GM03348 (cell line): ENCODE results near the gene PPP2R1B.
A peak's percentile ranks its signal among the peaks of the same experiment; 100 is the strongest.
"Not testable (repeated sequence)": the region's sequence is repeated elsewhere in the genome, so short reads cannot be mapped to it uniquely, and the experiment has no call there.

ENCODE experiments used
- DNase-seq: peaks from one replicate; pipeline ENCODE4 v3.0.0; 2012; ENCODE audit warnings: low spot score

Gene PPP2R1B

DNA sequence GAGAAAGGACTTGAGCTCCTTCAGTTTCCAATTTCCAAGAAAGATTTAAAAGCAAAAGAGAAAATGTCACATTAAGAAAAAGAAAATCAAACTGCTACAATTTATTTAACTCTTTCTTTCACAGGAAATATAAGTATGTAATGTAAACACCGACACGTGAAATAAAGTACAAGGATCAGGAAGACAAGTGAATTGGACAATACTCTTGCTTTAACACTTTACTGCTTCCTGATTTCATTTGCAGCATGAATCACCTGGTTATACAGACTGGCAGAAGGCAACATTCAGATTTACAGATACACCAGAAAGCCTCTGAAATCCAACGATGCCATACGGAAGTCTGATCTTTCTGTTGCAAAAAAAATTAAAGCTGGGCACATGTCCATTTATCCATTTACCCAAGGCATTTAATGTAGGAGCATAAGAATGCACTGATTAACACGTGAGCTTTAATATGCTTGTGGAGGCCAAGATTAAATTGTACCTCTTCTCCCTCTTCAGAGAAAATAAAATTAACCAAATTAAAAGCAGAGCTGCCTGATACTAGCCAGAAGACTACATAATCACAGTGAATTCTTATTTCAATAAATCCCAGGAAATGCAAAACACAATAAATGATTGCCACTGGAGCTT, 16.0 kb upstream of the PPP2R1B start:
- DNase-seq: no peak

DNA sequence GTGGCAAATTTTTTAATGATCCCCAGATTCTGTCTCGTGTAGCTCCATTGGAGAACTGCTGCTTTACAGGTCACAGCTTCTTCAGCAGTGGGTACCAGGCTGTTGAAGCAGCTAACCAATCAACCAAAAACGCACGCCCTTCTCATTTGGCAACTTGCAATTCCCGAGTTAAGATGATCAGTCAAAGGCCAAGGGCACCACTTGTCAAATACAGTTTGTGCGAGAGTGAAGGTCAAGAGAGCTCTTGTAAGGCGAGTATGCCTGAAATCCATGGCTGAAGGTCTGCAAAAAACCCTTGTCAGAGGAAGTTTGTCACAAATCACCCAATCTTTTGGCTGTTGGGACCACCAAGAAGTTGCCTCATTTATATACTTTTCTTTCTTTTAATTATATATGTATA, 12.9 kb upstream of the PPP2R1B start:
- no peak for DNase-seq

DNA sequence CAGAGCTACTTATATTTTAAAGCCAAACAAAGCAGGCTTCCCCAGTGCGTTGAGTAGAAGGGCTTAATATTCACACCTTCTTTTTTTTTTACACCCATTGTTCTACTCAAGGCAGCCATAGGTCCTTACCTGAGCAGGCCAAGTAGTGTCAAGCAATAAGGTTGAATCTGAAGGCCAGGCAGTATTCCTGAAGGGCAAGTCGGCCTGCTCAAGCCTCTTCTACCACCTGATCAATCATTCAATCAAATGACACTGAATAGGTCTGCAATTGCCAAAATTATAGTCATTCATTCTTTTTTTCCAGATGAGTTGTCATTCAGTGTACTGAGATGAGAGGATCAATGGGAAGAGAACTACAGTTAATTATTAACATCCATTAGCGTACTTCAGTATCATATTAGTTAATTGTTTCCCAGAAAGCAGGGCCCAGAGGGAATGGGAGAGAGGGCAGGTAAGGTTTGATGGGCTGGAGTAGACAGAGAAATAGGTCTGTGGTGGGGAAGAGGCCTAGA, 11.9 kb upstream of the PPP2R1B start:
- DNase-seq: no peak

DNA sequence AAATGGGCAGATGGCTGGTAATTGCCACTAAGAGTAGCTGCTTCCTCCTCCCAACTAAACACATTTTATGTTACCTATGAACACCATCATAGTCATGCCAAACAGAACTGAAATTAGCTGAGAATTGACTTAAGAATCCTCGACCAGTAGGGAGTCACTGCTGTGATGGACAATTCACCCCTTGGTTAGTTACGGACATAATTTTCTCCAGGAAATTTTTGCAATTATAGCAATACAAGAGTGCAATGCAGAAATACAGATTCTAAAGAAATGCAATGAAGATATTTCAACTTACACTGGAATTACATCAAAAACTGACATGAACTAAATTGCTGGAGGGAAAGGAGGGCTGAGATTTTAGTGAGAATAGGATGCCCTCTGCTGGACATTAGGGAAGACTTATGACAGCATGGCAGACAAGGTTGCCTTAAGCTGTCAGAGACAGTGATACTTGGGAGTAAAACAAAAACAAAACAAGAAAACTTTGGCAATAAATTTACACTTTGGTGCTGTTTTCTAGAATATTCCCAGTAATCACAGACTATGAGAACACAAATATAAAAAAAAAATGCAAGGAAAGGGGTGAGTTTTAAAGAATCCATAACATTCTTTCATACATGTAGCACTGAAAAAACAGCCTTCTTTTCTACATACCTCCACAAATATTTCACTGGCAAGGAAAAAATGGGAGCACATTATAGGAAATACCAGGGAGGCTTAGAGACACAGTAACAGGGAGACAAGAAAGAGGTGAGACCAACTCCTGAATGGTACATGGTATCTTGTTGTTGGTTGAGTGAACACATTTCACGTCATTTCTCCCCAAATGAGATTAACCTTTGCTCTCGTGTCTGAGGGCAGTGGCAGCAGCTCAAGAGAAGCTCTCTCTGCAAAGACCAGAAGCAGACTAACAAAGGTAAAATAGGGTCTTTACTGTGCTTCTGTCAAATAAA, 11.2 kb upstream of the PPP2R1B start:
- DNase-seq: peak; percentile 78

DNA sequence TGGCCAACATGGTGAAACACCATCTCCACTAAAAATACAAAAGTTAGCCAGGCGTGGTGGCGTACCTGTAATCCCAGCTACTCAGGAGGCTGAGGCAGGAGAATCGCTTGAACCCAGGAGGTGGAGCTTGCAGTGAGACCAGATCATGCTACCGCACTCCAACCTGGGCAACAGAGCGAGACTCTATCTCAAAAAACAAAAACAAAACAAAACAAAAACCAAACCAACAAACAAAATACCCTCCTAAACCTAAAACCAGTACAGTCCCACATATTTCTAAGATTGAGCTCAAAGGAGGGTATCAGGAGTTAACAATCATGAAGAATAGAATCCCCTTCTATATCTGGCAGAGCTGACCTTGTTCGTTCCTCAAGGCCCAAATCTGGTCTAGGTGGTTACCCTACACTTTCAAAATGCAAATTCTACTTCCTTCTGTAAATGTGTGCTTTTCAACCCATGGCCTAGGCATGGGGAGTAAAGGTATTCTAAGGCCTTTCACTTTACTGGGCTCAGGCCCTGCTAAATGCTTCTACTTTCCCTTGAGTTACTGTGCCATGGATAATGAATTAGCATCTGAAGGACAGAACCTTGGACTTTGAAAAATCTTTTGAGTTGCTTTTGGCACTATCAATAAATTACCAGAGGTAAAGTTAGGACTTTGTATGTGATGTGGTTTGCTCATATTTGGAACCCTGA, 10.4 kb upstream of the PPP2R1B start:
- DNase-seq: no peak

DNA sequence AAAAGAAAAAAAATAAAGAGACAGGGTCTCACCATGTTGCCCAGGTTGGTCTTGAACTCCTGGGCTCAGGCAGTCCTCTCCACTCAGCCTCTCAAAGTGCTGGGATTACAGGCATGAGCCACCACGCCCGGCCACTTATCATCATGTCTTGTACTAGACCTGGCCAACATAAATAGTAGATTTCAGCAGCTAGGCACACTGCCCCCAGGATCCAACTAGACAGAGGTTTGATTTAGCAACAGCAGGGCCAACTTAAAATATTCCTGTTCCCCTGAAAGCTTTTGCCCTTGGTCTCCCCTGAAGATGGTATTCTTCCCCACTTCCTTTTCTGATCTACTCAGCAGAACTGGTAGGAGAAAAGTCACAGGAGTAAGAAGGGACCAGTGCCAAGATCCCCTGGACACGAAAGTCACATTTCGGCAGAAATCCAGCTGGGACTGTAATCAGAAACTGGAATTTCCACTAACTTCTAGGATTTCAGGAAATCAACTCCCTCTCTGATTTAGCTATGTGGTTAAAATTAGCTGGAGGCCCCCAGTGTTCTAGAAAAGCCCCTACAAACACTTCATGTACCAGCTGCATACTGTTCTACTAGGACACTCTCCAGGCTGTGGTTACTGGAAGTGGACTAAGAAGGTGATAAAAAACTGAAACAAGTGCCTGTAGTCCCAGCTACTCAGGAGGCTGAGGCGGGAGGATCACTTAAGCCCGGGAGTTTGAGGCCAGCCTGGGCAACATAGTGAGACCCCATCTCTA, 8.9 kb upstream of the PPP2R1B start:
- peak; percentile 3 for DNase-seq

DNA sequence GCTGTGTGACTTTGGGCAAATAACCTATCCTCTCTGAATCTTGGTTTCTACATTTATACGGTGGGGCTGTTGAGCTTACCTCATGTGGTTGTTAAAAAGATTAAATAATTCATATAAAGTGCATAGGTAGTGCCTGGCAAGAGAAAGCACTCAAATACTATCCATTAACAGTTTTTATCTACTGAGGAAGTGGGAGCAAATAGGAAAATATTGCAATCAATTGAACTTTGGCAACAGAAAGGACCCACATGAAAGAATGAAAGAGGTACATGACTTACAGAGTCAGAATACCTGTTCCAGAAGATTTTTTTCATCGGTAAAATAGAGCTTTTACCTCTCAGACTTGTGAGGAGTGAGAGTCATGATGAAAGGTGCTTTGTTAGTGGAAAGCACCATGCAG, 6.3 kb upstream of the PPP2R1B start:
- DNase-seq: no peak

DNA sequence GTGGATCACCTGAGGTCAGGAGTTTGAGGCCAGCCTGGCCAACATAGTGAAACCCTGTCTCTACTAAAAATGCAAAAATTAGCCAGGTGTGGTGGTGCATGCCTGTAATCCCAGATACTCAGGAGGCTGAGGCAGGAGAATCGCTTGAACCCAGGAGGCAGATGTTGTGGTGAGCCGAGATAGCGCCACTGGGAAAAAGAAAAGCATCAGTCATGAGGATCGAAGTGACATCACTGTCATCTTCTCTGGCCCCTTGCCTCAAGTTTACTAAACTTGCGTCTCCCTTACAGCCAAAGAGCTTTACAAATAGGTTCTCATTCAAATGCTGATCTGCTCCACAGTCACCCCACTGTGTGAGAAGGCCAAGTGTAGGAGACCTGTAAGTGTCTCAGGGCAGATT, 5.0 kb upstream of the PPP2R1B start:
- DNase-seq: not testable (repeated sequence)

DNA sequence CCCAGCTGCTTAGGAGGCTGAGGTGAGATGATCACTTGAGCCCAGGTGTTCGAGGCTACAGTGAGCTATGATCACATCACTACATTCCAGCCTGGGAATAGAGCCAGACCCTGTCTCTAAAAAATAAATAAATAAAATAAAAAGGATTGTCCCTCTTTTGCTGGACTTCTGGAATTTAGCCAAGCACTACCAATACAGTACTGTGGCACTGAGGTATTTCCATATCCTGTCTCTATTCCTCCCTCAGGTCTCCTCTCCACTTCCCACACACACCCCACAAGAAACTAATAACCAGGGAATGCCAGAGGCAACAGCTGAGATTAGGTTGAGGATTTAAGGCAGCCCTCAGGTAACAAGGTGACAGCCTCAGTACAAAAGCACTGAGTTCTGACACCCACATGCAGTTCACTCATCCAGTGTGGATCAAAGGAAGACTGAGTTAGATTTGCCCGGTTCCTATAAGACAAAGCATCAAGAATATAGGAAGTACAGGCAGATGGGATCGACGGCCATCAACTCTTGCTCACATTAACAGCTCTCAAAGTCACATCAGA, 4.5 kb upstream of the PPP2R1B start:
- no peak for DNase-seq

DNA sequence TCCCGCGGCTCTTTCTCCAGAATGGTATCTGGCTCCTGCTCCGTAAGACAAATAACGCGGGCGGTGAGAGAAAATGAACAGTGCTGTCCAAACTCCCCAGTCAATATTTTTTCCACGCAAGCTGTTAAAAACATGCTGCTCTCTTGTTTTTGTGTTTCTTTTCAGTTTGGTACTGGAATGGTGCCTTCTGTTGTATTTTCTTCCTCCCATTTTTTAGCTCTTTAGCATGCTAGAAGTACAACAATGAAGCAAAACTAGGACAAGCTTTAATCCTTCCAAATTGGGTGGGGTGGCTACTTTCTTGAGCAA, 599 bp upstream of the PPP2R1B start:
- DNase-seq: no peak

DNA sequence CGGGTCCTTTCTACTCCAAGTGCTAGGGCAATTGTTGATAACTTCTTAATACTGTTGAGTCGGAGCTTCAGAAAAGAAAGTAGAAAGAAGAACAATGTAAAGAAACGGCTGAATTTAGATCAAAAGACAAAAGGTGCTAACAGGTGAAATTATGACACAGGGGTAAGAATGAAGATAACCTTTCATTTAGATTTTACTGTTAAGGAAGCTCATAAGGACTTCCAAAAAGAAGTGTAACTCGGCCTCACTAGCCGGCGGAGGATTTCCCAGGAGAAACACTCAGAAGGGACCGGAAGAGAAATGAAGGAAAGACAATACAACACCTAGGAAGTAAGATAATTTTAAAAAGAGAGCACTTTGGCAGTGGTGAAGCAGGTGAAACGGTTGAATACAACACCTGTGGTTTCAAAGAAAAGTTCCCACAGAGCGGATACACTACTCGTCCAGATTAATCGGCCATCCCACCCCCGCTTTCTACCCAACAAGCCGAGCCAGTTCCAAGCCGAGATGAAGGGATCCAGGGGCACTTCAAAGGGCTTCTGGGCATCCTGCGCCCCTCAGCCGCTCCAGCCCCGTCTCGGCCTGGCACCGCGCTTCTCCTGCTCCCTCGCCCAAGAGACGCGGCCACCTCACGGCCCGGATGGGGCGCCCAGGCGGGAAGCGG, 737 bp downstream of the PPP2R1B start:
- DNase-seq: peak; percentile 61

DNA sequence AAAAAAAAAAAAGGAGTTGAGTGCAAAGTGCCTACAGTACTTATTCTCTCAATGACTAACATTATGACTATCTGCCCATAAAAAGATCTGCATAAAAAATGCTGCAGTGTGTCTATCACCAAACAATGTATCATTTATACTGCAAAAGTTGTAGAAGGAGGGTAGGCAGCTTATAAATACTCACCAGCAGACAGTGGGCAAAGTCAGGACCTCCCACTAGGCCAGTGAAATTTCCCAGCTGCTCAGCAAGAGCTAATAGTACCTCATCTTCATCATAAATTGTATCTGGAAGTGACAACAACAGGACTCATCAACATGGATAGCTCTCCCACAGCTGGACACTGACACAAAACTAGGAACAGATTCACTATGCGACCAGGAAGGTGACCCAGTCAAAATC, 1.6 kb downstream of the PPP2R1B start:
- DNase-seq: peak; percentile 21

DNA sequence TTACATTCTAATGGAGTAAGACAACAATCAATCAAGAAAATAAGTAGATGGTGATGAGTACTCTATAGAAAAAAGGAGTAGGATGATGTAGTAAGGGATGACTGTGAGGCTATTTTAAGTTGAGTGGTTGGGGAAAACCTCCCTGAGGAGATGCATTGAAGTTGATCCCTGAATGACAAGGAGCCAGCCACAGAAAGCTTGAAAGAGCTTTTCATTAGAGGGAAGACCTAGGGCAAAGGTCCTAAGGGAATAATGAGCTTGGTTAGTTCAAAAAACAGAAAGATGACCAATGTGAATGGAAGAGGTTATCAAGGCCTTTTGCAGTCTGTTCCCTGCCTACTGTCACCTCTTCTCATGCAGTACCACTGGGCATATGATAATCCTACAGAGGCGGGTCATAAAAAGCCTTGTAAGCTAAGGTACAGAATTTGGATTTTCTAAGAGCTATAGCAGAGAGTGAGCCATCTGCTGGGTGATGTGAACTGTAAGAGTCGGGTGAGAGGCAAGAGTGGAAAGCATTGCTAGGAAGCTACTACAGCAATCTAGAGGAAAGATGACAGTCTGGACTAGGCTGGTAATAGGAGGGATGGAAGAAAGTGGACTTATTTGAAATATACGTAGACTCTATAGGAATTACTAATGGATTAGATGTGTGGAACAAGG, 3.1 kb downstream of the PPP2R1B start:
- peak; percentile 15 for DNase-seq

DNA sequence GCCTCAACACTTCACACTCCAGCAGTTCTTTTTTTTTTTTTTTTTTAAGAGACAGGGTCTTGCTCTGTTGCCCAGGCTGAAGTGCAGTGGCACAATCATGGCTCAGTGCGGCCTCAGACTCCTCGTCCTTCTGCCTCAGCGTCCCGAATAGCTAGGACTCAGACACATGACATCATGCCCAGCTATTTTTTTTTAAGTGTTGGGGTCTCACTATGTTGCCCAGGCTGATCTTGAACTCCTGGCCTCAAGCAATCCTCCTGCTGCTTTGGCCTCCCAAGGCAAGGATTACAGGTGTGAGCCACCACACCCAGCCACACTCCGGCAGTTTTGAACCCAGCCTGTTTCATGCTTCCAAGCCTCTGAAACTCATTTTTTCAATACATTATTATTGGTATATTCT, 3.7 kb downstream of the PPP2R1B start:
- DNase-seq: no peak

DNA sequence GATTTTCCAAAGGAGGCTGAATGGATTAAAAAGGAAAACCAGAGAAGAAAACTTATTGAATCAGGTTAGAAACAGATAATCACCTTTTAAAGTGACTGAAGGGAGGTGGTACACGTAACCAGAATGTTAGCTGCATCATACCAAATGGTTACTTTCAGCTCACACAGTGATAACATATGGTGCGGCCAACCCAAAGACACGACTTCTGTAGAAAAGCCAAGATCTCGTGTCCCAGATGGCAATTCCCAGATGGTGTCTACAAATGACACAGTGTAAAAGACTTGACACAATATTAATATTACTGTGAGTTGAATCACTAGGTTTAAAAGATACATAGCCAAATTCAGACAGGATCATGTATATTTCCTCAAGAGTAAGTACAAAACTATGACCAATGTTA, 5.2 kb downstream of the PPP2R1B start:
- no peak for DNase-seq

DNA sequence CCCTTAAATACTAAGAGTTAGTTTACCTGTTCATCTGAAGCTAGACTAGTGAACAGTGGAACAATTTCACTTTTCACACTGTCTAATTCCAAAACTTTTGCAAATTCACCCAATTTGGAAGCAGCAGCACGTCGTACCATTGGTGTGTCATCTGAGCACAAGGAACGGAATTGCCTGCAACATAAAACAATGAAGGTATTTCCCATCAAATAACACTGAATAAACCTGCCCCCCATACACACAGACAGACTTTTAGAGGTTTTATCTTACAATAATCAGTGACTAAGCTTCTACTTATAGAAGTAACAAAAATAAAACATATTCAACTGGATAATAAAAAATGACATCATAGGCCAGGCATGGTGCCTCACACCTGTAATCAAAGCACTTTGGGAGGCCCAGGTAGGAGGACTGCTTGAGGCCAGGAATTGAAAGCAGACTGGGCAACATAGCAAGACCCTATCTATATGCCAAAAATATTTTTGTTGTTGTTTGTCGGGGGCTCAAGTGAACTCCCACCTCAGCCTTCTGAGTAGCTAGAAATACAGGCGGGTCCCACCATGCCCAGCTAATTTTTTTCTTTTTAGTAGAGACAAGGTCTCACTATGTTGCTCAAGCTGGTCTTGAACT, 6.3 kb downstream of the PPP2R1B start:
- DNase-seq: no peak

DNA sequence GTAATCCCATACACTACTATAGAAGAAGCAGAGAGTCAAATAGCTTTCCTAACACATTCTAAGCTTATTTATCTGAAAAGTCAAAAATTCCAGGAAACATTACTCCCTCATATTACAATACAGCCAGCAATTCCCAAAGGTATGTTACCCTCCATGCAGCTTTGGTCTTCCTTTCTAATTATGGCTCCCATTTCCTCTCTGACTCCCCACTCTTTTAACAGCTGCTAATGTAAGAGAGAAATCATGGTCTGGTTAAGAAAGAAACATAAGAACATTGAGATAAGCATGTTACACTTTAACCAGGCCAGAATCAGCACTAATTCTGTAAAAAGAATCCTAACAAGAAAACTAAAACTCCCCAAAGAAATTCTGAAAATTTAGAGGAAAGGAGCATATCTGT, 6.8 kb downstream of the PPP2R1B start:
- no peak for DNase-seq

DNA sequence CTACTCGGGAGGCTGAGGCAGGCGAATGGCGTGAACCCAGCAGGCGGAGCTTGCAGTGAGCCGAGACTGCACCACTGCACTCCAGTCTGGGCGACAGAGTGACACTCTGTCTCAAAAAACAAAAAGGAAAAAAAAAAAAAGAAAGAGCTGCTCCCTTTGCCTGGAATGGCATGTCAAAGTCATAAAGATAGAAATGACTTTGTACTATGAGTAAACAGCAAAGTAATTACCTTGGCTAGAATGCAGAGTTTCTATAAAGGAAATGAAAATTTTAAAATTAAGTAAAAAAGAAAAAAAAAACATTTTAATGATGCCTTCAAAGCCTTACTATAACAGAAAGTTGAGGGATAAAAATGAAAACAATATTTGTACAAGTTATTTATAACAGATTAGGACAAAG, 10.1 kb downstream of the PPP2R1B start:
- no peak for DNase-seq

DNA sequence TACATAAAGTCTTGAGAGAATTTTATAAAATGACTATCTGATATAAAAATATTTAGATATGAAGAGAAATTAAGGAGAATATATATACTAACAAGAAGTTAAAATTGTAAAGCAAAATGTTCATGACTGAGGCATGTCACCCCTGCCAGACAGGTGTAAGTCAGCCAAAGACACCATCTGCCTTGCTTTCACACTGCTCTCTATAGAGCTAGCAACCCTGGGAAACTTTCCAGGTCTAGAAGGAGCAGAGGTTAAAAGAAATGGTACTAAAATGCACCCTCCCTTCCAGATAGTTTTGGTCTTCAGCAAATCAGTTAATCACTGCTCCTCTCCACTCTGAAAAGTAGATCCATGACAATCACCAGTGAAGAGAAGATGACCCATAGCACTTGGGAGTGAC, 16.5 kb downstream of the PPP2R1B start:
- DNase-seq: no peak
